HuH-7 (cell line): Measurements from ENCODE around the gene HABP4.

Experiments
- DNase-seq: peaks from one replicate; pipeline ENCODE4 v3.0.0; 2011; ENCODE audit warnings: low spot score

The HABP4 gene, protein sequence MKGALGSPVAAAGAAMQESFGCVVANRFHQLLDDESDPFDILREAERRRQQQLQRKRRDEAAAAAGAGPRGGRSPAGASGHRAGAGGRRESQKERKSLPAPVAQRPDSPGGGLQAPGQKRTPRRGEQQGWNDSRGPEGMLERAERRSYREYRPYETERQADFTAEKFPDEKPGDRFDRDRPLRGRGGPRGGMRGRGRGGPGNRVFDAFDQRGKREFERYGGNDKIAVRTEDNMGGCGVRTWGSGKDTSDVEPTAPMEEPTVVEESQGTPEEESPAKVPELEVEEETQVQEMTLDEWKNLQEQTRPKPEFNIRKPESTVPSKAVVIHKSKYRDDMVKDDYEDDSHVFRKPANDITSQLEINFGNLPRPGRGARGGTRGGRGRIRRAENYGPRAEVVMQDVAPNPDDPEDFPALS

DNA sequence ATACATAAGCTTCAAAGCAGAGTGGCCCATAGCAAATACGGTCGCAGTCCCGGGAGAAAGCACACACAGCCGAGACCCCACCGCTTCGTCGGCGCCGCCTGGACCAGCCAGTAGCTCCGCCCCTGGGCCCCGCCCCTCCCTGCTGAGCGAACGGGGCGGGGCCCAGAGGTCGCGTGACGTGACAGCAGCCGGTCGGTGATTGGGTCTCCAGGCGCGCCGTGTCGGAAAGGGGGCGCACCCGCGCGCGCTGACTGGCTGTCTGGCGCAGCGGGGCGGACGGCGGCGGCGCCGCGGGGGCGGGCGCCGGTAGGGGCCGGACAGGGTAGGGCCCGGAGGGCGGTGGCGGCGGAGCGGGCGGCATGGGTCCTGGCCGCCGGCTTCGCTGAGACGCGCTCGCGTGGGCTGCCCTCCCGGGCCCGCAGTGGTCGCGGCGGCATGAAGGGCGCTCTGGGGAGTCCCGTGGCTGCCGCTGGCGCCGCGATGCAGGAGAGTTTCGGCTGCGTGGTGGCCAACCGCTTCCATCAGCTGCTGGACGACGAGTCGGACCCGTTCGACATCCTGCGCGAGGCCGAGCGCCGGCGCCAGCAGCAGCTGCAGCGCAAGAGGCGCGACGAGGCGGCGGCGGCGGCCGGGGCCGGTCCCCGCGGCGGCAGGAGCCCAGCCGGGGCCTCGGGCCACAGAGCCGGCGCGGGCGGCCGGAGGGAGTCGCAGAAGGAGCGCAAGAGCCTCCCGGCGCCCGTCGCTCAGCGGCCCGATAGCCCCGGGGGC is at the start of gene HABP4:
Gene HABP4, plus strand, starts transcription at position 325 of the 768 bp plus-strand sequence. Its CDS starts 111 bp downstream, at position 436.
- DNase-seq: peak; percentile 93

- DNase-seq: peak; percentile 58
These were observed 41.3 kb upstream of the HABP4 start for GRCh38 chr9:96408409-96409280.

GRCh38 chr9:96411129-96411838 is 38.7 kb upstream of the HABP4 start:
- no peak for DNase-seq

DNA sequence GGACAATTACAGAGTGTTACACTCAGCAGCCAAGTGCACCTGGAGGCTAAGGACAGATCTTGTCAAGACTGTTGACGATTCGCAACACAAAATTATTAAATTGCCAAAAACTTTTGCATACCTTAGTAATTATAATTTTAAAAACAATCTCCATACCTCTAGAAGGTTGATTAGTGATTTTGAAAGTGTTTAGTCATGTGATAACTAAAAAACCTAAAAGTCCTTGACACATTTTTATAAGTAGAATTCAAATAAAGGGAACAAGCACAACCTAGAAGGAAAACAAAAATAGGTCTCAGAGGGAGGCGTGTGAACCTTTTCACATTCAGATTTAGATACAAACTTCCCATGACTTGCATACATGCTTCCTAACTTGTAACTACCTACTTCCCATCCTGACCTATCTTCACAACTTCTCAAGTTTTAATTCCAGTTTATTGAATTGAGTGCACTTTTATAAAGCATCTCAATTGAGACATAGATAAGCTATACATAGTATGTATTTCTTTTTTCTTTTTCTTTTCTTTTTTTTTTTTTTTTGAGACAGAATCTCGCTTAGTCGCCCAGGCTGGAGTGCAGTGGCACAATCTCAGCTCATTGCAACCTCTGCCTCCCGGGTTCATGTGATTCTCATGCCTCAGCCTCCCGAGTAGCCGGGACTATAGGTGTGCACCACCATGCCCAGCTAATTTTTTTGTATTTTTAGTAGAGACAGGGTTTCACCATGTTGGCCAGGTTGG is 37.6 kb upstream of the HABP4 start:
- DNase-seq: no peak

DNA sequence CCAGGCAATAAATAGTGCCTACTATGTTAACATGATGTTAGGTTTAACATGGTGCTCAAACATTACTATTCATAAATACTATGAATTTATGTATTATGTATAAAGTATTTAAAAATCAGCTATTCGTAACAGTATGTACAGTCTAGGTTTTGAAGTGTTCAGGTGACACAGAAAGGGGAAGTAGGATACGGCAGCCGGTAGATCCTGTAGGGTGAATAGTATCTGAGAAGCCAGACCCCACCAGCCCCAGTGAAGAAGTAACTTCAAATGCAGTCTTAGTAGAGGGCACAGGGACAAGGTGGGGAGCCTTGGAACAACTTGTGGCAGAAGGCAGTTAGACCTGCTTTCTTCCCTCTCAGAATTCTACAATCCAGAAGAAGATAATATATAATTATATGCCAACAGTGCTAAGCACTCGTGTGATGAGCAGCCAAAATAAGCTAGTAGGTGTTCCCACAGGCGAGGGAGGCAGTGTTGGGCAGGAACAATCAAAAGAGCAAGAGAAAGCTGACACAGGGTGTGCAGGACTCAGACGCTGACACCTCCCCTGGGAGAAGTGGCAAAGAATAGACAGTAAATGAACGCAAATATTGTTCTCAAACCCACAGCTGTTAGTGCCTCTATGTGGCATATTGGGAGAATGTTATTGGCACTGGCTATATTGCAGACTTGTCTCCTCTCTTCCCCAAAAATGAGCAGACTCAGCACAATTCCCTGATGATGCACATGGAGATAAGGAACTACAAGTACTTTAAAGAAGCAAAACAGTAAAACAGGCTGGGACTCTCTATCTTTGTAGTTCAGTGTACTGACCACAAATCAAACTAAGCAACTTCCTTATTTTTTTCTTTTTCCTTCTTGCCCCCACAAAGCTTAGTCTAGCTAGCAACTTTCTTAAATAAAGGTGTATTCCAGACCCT is 36.4 kb upstream of the HABP4 start:
- DNase-seq: no peak

DNA sequence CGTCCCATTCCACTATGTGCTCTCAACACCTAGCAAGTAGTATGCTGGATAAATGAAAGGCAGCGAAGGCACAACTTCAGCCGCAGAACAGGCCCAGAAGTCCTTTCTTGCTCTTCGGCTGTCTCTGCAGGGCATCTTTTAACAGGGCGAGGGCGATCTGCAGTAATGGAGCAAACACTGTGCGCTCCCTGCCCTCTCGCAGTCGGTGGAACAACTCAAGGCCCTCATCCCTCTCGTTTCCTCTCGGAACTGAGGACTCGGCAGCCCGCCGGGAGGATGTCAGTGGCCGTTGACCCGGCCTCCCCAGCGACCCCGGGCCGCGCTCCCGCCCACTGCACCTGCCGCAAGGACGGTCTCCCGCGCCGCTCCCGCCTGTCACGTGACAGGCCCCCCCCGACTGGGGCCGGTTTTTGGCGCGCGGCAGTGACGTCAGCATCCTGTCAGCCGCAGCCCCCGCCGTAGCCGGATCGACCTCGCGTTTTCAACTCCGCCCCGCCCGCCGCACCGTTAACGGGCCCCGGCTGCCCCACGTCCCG is 32.9 kb upstream of the HABP4 start:
- peak; percentile 79 for DNase-seq

DNA sequence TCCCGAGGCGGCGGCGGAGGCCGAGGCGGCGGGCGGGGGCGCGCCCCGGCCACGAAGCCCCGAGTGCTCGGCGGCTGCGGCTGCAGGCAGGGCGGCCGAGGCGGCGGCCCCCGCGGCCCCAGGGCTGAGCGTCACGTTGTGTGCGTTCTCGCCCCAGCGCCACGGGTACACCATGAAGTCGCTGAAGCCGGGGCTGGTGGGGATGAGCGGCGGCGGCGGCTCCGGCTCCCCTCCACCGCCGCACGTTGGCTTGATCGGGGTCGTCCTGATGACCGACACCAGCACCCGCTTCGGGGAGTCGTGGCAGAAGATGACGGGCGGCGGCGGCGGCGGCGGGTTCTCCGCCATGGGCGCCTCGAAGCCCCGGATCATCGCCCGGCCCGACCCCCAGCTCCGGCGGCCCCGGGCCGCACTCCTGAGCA is 32.3 kb upstream of the HABP4 start:
- DNase-seq: no peak

DNA sequence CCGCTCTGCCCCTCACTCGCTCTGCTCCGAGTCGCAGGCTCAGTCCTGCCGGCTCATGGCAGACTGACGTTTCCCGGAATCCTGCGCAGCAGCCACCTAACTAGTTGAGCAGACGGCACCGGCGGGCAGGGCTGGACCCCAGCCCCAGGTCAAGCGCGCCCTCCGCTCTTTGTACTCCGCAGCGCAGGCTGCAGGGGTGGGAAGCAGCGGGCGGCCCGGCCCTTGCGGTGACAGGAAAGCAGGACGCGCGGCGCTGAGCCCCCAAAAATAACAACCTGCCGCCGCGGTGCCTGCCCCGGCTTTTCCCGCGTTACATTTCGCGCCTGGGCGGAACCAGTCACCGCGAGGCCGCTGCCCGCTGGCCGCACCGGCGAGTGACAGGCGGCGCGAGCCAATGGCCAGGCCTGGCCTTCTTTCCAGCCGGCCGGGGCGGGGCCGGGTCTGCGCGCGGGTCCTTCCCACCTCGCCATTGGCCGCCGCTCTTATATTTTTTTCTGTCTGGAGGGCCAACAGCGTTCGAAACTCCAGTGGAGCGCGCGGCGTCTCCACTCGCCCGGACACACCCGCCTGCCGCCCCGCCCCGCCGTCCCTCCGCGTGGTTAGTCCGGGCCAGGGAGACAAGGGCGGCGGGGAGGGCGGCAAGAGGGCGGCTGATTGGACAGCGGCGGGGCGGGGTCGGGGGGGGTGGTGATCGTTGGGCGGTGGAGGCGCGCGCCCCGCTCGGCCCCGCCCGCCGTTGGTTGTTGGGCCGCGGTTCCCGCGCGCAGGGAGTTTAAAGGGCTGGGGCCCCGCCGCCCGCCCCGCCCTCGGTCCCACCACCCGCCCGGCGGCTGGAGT is 31.7 kb upstream of the HABP4 start, which contains the start of gene ZNF367:
Gene ZNF367, minus strand, starts transcription at position 288 of the 837 bp plus-strand sequence. CDS start 338 bp downstream, outside the sequence.
- peak; percentile 87 for DNase-seq

DNA sequence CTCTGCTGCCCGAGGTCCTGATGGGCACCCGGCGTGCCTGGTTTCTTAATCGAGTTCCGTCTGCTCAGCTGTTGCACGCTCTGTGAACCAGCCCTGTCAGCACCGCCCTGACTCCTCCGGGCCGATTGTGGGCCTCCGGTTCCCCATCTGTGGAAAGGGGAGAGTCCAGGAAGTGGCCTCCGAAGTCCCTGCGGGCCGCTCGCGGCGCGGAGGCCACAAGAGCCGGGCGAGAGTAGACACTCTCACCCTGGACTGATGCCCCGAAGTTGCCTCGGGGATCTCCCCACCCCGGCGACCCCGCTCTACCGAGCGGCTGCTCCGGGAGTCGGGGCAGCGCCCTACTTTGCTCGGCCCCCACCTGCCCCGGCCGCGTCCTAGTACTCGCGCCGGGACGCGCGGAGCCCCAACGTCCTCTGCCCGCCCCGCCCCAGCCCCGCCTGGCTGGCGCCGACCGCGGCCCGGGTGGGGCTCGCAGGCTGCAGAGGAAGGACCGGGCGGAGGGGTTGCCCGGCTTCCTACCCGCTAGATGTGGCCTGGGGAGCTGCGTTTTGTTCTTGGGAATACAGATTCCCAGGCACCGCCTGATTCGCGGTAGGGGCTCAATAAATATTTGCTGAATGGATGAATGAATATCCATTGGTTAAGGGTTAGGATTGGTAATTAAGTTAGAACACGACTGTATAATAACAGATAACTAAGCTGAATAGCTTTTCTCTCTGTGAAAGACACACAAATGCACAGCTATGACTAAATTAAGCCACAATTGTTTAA is 30.9 kb upstream of the HABP4 start:
- DNase-seq: peak; percentile 52

GRCh38 chr9:96419691-96419969 is 30.3 kb upstream of the HABP4 start:
- DNase-seq: no peak

- DNase-seq: peak; percentile 67
These were observed 29.3 kb upstream of the HABP4 start for GRCh38 chr9:96420468-96421219.

DNA sequence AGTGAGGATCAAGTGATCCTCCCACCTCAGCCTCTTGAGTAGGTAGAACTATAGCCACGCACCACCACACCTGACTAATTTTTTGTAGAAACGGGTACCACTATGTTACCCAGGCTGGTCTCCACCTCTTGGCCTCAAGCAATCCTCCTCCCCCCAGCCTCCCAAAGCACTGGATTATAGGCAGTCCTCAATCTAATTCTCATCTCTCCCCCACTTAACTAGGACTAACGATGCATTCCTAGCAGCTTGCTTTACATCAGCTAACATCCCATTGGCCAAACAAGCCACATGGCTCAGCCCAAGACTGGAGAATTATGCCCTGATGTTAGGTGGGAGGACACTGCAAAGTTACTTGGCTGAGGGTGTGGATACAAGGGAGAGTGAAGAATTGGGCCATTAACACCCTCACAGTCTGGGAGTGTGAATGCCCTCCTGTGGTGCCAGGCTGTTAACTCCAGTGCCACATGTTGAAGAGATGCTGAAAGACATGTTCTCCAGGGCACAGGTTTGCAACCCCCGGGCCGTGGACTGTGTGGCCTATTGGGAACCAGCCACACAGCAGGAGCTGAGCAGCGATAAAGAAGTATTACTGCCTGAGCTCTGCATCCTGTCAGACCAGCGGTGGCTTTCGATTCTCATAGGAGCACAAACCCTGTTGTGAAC is 26.5 kb upstream of the HABP4 start:
- no peak for DNase-seq

DNA sequence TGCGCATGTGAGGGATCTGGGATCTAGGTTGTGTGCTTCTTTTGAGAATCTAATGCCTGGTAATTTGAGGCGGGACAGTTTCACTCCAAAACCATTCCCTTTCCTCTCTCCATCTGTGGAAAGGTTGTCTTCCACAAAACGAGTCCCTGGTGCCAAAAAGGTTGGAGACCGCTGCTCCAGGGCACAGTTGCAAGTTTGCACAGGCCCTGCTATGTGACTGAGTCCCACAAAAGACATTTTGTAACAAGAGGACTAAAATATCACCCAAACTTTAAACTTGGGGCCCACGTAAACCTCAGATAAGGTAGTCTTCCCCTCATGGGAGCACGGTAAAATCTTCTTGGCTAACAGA is 26.0 kb upstream of the HABP4 start:
- DNase-seq: no peak

- no peak for DNase-seq
These were observed 24.3 kb upstream of the HABP4 start for GRCh38 chr9:96425500-96426169.

- no peak for DNase-seq
These were observed 20.2 kb upstream of the HABP4 start for GRCh38 chr9:96429732-96430131.

DNA sequence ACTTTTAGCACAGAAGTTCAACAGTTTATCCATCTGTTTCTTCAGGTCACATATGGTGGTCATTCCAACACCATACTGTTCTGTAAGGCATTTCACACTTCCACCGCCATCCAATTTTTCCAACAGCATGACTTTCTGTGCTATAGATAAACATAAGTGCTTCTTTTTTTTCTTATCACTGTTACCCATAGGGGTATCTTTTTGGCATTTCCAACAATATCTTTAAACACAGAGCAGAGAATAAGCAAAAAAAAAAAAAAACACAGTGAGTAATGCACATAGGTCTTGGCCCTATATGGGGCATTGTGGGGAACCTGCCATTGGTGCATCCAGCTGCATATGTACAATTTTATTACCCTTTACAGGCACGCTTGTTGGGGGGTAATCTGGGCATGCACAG is 19.6 kb upstream of the HABP4 start:
- DNase-seq: no peak
